GM18526 (cell line): ENCODE data around the gene RUNX3.

Experiments
- POLR2A ChIP-seq: IDR thresholded peaks from 3 replicates; pipeline ENCODE4 v1.6.1; 2011; ENCODE audit not compliant: insufficient read length; ENCODE audit errors: extremely low read depth

The RUNX3 gene

GRCh38 chr1:24866211-24867083 is 63.6 kb downstream of the RUNX3 start:
- no peak for TF ChIP-seq POLR2A

- no peak for TF ChIP-seq POLR2A
Measured at GRCh38 chr1:24865587-24865986, 64.5 kb downstream of the RUNX3 start.

GRCh38 chr1:24865168-24865567 is 64.9 kb downstream of the RUNX3 start:
- no peak for TF ChIP-seq POLR2A

- no peak for TF ChIP-seq POLR2A
Measured at GRCh38 chr1:24864370-24864777, 65.7 kb downstream of the RUNX3 start.

GRCh38 chr1:24862775-24863483 is 67.1 kb downstream of the RUNX3 start:
- TF ChIP-seq POLR2A: no peak

GRCh38 chr1:24861821-24862727 is 68.0 kb downstream of the RUNX3 start:
- no peak for TF ChIP-seq POLR2A

GRCh38 chr1:24860841-24861240 is 69.2 kb downstream of the RUNX3 start:
- TF ChIP-seq POLR2A: no peak

GRCh38 chr1:24859063-24860010 is 70.7 kb downstream of the RUNX3 start:
- no peak for TF ChIP-seq POLR2A

- no peak for TF ChIP-seq POLR2A
Measured at GRCh38 chr1:24858277-24858676, 71.8 kb downstream of the RUNX3 start.

- no peak for TF ChIP-seq POLR2A
Measured at GRCh38 chr1:24857507-24858133, 72.5 kb downstream of the RUNX3 start.

- TF ChIP-seq POLR2A: no peak
Measured at GRCh38 chr1:24856787-24857506, 73.1 kb downstream of the RUNX3 start.

GRCh38 chr1:24855474-24855873 is 74.6 kb downstream of the RUNX3 start:
- TF ChIP-seq POLR2A: no peak

GRCh38 chr1:24853649-24854048 is 76.4 kb downstream of the RUNX3 start:
- TF ChIP-seq POLR2A: no peak

GRCh38 chr1:24850328-24850920 is 79.7 kb downstream of the RUNX3 start:
- TF ChIP-seq POLR2A: no peak
